Measurements from ENCODE around the gene CLDN18. TPM values are rescaled to one million over a fixed set of nuclear protein-coding genes. Genes with fewer than 3 reads are reported as not detected.

Gene CLDN18
- total RNA-seq, 1 experiment from 2014 or later = 0.08 TPM

DNA sequence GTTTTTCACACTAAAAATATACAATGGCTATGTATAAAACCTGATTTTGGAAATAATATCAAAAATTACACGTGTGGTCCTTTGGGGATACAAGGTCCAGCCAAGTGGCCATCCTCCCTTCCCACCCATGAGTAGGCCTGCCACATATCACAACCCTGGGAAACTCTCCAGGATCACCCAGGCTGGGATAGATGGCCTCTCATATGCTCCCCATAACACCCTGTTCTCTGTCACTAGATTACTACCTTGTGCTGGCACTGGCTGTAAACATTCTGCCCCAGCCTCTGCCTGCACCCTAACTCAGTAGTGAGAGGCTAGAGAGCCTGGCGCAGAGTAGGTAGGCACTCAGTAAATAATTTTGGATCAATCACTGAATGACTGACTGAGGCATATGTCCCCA is 52.1 kb downstream of the CLDN18 start:
- DNase-seq (ENCODE audit: low read depth, low spot score) (no peak), ATAC-seq (no peak)
- in situ Hi-C loops (cut with HindIII; ENCODE audit: low pct_unique_long_range_greater_than_20kb, low sequenced_read_pairs) = no loop called here
- no TSS peak for BruUV-seq (replicated peaks)
- Histone ChIP-seq H3K9me3 (ENCODE audit: control insufficient read depth, insufficient read depth, low read depth, low read length) (no peaks in the 10 kb centered on the region), H3K27ac (ENCODE audit: low read length) (no peak overlapping the region), H3K36me3 (ENCODE audit: control insufficient read depth, insufficient read depth, low read length) (no peaks in the 10 kb centered on the region), H3K4me3 (ENCODE audit: low read depth in 2 of 2, low read length in 2 of 2) (no peak overlapping the region), H3K4me1 (ENCODE audit: control insufficient read depth, insufficient read depth, low read length) (no peaks in the 10 kb centered on the region), H3K27me3 (ENCODE audit: control insufficient read depth, insufficient read depth, low read length) (no peaks in the 10 kb centered on the region)
- intact Hi-C loops (cut with micrococcal nuclease; ENCODE audit: unreplicated experiment) = no loop called here
- CTCF ChIA-PET = no interaction called here
- POLR2A ChIA-PET = no interaction called here
- TF ChIP-seq SIN3A (IDR thresholded peaks at IDR 0.05; ENCODE audit: borderline replicate concordance, insufficient read depth, low read depth, low read length) = no peak

DNA sequence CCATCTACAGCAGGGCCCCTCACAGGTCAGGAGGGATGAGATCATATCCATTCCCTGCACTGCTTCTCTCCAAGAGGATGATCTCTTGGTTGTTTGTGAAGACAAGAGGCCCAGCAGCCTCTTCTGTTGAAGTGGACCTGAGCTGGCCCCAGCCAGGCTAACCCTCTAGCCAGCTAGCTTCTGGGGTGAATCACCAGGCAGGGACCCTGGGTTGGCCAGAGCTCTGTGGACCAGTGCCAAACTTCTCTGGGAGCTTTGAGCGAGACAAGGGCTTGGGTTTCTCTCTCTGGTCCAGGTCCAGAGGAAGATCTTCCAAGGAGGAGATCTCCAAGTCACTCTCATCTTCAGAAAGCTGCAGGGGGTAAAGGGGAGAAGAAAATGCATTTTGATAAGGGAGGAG is 52.7 kb downstream of the CLDN18 start:
- DNase-seq (ENCODE audit: low read depth, low spot score) = no peak
- ATAC-seq = no peak
- CTCF ChIA-PET = no interaction called here
- no peaks in the 10 kb centered on the region for H3K36me3 ChIP-seq (ENCODE audit: control insufficient read depth, insufficient read depth, low read length)
- in situ Hi-C loops (cut with HindIII; ENCODE audit: low pct_unique_long_range_greater_than_20kb, low sequenced_read_pairs) (no loop called here), intact Hi-C loops (cut with micrococcal nuclease; ENCODE audit: unreplicated experiment) (no loop called here)
- TF ChIP-seq, protein P1, sequence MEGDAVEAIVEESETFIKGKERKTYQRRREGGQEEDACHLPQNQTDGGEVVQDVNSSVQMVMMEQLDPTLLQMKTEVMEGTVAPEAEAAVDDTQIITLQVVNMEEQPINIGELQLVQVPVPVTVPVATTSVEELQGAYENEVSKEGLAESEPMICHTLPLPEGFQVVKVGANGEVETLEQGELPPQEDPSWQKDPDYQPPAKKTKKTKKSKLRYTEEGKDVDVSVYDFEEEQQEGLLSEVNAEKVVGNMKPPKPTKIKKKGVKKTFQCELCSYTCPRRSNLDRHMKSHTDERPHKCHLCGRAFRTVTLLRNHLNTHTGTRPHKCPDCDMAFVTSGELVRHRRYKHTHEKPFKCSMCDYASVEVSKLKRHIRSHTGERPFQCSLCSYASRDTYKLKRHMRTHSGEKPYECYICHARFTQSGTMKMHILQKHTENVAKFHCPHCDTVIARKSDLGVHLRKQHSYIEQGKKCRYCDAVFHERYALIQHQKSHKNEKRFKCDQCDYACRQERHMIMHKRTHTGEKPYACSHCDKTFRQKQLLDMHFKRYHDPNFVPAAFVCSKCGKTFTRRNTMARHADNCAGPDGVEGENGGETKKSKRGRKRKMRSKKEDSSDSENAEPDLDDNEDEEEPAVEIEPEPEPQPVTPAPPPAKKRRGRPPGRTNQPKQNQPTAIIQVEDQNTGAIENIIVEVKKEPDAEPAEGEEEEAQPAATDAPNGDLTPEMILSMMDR (IDR thresholded peaks at IDR 0.05) = no peak
- no peak for TF ChIP-seq SIN3A (IDR thresholded peaks at IDR 0.05; ENCODE audit: borderline replicate concordance, insufficient read depth, low read depth, low read length)
- TF ChIP-seq TCF7L2 (IDR thresholded peaks at IDR 0.05; ENCODE audit: low read depth, low read length) = no peak
- TF ChIP-seq POLR2AphosphoS5 (IDR thresholded peaks at IDR 0.05; ENCODE audit: low read depth, low read length) = no peak
- TF ChIP-seq, protein P2, sequence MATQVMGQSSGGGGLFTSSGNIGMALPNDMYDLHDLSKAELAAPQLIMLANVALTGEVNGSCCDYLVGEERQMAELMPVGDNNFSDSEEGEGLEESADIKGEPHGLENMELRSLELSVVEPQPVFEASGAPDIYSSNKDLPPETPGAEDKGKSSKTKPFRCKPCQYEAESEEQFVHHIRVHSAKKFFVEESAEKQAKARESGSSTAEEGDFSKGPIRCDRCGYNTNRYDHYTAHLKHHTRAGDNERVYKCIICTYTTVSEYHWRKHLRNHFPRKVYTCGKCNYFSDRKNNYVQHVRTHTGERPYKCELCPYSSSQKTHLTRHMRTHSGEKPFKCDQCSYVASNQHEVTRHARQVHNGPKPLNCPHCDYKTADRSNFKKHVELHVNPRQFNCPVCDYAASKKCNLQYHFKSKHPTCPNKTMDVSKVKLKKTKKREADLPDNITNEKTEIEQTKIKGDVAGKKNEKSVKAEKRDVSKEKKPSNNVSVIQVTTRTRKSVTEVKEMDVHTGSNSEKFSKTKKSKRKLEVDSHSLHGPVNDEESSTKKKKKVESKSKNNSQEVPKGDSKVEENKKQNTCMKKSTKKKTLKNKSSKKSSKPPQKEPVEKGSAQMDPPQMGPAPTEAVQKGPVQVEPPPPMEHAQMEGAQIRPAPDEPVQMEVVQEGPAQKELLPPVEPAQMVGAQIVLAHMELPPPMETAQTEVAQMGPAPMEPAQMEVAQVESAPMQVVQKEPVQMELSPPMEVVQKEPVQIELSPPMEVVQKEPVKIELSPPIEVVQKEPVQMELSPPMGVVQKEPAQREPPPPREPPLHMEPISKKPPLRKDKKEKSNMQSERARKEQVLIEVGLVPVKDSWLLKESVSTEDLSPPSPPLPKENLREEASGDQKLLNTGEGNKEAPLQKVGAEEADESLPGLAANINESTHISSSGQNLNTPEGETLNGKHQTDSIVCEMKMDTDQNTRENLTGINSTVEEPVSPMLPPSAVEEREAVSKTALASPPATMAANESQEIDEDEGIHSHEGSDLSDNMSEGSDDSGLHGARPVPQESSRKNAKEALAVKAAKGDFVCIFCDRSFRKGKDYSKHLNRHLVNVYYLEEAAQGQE (IDR thresholded peaks at IDR 0.05; ENCODE audit: insufficient read depth in 1 of 2, low read depth in 2 of 2, low read length in 1 of 2) = no peak
- no peak overlapping the region for H3K4me3 ChIP-seq (ENCODE audit: low read depth in 2 of 2, low read length in 2 of 2)
- H3K9me3 ChIP-seq (ENCODE audit: control insufficient read depth, insufficient read depth, low read depth, low read length) = no peaks in the 10 kb centered on the region
- no TSS peak for BruUV-seq (replicated peaks)
- H3K27me3 ChIP-seq (ENCODE audit: control insufficient read depth, insufficient read depth, low read length) = no peaks in the 10 kb centered on the region
- H3K27ac ChIP-seq (ENCODE audit: low read length) = no peak overlapping the region
- no peaks in the 10 kb centered on the region for H3K4me1 ChIP-seq (ENCODE audit: control insufficient read depth, insufficient read depth, low read length)
- POLR2A ChIA-PET = no interaction called here

DNA sequence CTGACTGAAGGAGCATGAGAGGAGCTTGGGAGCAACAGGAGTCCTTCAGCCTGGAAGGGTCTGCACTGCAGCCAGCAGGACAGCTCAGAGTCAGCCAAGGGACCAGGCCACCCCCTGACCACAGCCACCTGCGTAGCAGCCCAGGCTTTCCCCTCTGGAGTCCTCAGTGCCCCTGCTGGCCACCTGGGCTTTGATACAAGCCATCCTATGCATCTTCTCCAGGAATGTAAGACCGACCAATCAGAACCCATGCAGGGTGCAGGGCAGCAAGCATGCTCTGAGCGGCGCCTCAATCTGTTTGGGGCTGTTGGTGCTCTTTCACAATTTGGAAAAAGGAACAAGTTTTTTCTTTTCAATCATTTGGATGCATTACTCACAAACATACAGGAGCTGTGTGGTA is 53.5 kb downstream of the CLDN18 start:
- Histone ChIP-seq H3K9me3 (ENCODE audit: control insufficient read depth, insufficient read depth, low read depth, low read length) (no peaks in the 10 kb centered on the region), H3K36me3 (ENCODE audit: control insufficient read depth, insufficient read depth, low read length) (no peaks in the 10 kb centered on the region; the same call in 1 of the 2 replicates), H3K27me3 (ENCODE audit: control insufficient read depth, insufficient read depth, low read length) (no peaks in the 10 kb centered on the region), H3K27ac (ENCODE audit: low read length) (no peak overlapping the region), H3K4me3 (ENCODE audit: low read depth in 2 of 2, low read length in 2 of 2) (no peak overlapping the region), H3K4me1 (ENCODE audit: control insufficient read depth, insufficient read depth, low read length) (no peaks in the 10 kb centered on the region)
- in situ Hi-C loops (cut with HindIII; ENCODE audit: low pct_unique_long_range_greater_than_20kb, low sequenced_read_pairs) = no loop called here
- CTCF ChIA-PET = no interaction called here
- intact Hi-C loops (cut with micrococcal nuclease; ENCODE audit: unreplicated experiment) = no loop called here
- TF ChIP-seq, protein P2 (IDR thresholded peaks at IDR 0.05; ENCODE audit: insufficient read depth in 1 of 2, low read depth in 2 of 2, low read length in 1 of 2) = no peak
- TF ChIP-seq, protein P1 (IDR thresholded peaks at IDR 0.05) = no peak
- TF ChIP-seq TCF7L2 (IDR thresholded peaks at IDR 0.05; ENCODE audit: low read depth, low read length) (no peak), POLR2AphosphoS5 (IDR thresholded peaks at IDR 0.05; ENCODE audit: low read depth, low read length) (no peak), SIN3A (IDR thresholded peaks at IDR 0.05; ENCODE audit: borderline replicate concordance, insufficient read depth, low read depth, low read length) (no peak)
- DNase-seq (ENCODE audit: low read depth, low spot score) (no peak), ATAC-seq (no peak)
- POLR2A ChIA-PET = no interaction called here
- BruUV-seq (replicated peaks) = no TSS peak
